Colonic mucosa (tissue), 4 donors: ENCODE data around the gene PCYOX1L. TPM values are rescaled to one million over a fixed set of nuclear protein-coding genes. Genes with fewer than 3 reads are reported as not detected.

Experiments
- DNase-seq: peaks from one replicate; pipeline ENCODE4 v3.0.0-alpha.2; 2020
- H3K27ac ChIP-seq: fragments of 200-600 bp; one replicate; pipeline ENCODE4 v1.8.0; 2021
- H3K27me3 ChIP-seq: fragments of 200-600 bp; one replicate; pipeline ENCODE4 v1.8.0; 2021
- H3K36me3 ChIP-seq: fragments of 200-600 bp; one replicate; pipeline ENCODE4 v1.8.0; 2021
- H3K4me1 ChIP-seq: fragments of 200-600 bp; one replicate; pipeline ENCODE4 v1.8.0; 2021; ENCODE audit warnings: mild to moderate bottlenecking
- H3K4me3 ChIP-seq: fragments of 200-600 bp; one replicate; pipeline ENCODE4 v1.8.0; 2021
- H3K9ac ChIP-seq, 2 donors: one replicate each; pipeline ENCODE4 v1.7.0; 2013; ENCODE audit warnings: control low read depth in 2 of 2, low read depth in 2 of 2, low read length in 2 of 2
- H3K9me3 ChIP-seq: fragments of 200-600 bp; one replicate; pipeline ENCODE4 v1.8.0; 2021
- CTCF ChIP-seq: fragments of 200-600 bp; IDR thresholded peaks from one replicate; pipeline ENCODE4 v1.8.0; 2022; ENCODE audit warnings: antibody characterized with exemption, mild to moderate bottlenecking
- intact Hi-C: fragments of 100-400 bp; cut with DNase I; formaldehyde crosslinking; loops from one replicate; pipeline ENCODE4 v1.14.1; 2022
- total RNA-seq, 2 donors: library from RNA; stranded (reverse); fragmentation: NEBNext Ultra II Directional in 1 of 2; extraction: Animal tissue kit (Norgen Biotek cat#: 25700) in 1 of 2; gene quantifications; one replicate each; pipeline ENCODE4 v1.2.1, GENCODE V29; 2021
- donor health status: healthy.
- donor health status: DM: no; HTN: no; CAD: no.
- donor health status: DM: no; HTN: no; CAD: no.

The PCYOX1L gene
- total RNA-seq, 2 donors from 2014 or later, result 4.0 to 10.1 TPM

DNA sequence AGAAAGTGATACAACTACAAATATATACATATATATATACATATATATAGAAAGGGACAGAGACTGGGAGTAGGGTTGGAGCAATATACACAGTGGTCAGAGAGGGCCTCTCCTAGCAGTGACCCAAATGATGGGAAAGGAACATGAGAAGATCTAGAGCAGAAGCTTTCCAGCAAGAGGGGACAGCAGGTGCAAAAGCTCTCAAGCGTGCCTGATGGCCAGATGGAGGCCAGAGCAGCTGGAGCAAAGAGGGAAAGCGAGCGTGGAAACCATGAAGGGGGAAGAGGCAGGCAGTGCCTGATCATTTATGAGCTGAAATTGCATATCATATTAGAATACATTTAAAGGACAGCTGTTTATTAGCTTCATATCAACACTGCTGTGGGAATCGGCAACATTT lies 20.1 kb upstream of the PCYOX1L start:
- intact Hi-C loops, result no loop called here
- Histone ChIP-seq H3K9ac (no peak overlapping the region), H3K4me3 (no peak overlapping the region), H3K27ac (no peak overlapping the region), H3K4me1 (no peaks in the 10 kb centered on the region), H3K9me3 (no peaks in the 10 kb centered on the region), H3K36me3 (no peaks in the 10 kb centered on the region), H3K27me3 (no peaks in the 10 kb centered on the region)
- no peak for DNase-seq
- no peak for TF ChIP-seq CTCF

- H3K4me1 ChIP-seq, result no peaks in the 10 kb centered on the region
- DNase-seq, result no peak
- intact Hi-C loops, result no loop called here
- H3K36me3 ChIP-seq, result no peaks in the 10 kb centered on the region
- H3K9ac ChIP-seq, result no peak overlapping the region
- no peak for TF ChIP-seq CTCF
- H3K9me3 ChIP-seq, result no peaks in the 10 kb centered on the region
- H3K27me3 ChIP-seq, result no peaks in the 10 kb centered on the region
- H3K27ac ChIP-seq, result no peak overlapping the region
- no peak overlapping the region for H3K4me3 ChIP-seq
These were observed 19.5 kb upstream of the PCYOX1L start for GRCh38 chr5:149338364-149338763.

DNA sequence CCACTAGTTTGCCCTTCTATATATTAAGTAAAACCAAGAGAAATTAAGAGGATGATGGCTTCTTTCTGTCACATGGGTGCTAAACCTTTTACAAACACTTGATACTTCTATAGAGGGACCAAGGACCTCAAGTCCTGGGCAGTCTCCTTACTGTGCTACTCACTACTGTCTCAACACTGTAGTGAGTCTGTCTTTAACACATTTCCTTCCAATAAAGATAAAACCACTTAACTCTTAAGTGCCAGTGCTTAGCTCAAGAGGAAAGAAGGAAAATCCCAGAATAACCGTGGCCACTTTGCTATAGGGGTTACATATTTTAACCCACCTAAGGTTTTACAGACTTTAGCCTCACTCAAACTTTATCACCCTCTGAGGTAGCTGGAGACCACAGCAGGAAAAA lies 16.9 kb upstream of the PCYOX1L start:
- Histone ChIP-seq H3K27ac (no peak overlapping the region), H3K4me1 (no peaks in the 10 kb centered on the region), H3K27me3 (no peaks in the 10 kb centered on the region), H3K9ac (no peak overlapping the region), H3K36me3 (no peaks in the 10 kb centered on the region), H3K4me3 (no peak overlapping the region), H3K9me3 (no peaks in the 10 kb centered on the region)
- intact Hi-C loops, result no loop called here
- no peak for TF ChIP-seq CTCF
- no peak for DNase-seq

- no peaks in the 10 kb centered on the region for H3K9me3 ChIP-seq
- no peaks in the 10 kb centered on the region for H3K4me1 ChIP-seq
- no peak for DNase-seq
- no peaks in the 10 kb centered on the region for H3K36me3 ChIP-seq
- H3K9ac ChIP-seq, result no peak overlapping the region
- TF ChIP-seq CTCF, result no peak
- H3K4me3 ChIP-seq, result no peak overlapping the region
- no peaks in the 10 kb centered on the region for H3K27me3 ChIP-seq
- intact Hi-C loops, result no loop called here
- no peak overlapping the region for H3K27ac ChIP-seq
These were observed 16.0 kb upstream of the PCYOX1L start for GRCh38 chr5:149341876-149342275.

GRCh38 chr5:149344151-149344550 lies 13.7 kb upstream of the PCYOX1L start:
- Histone ChIP-seq H3K9me3 (no peaks in the 10 kb centered on the region), H3K27ac (no peak overlapping the region), H3K27me3 (no peaks in the 10 kb centered on the region), H3K9ac (no peak overlapping the region), H3K36me3 (peaks cover 9% of the 10 kb centered on the region), H3K4me1 (no peaks in the 10 kb centered on the region), H3K4me3 (no peak overlapping the region)
- TF ChIP-seq CTCF, result no peak
- no peak for DNase-seq
- intact Hi-C loops, result no loop called here
